Transverse colon (tissue), 4 donors: ENCODE results near the gene GNG13.

ENCODE experiments used
- POLR2A ChIP-seq: fragments of 450-650 bp; IDR thresholded peaks from one replicate; pipeline ENCODE4 v1.6.1; 2016; ENCODE audit warnings: antibody characterized with exemption, mild to moderate bottlenecking, moderate library complexity
- POLR2AphosphoS5 ChIP-seq, 3 donors: sonication (generic); formaldehyde crosslinking; IDR thresholded peaks; one replicate each; pipeline ENCODE4 v1.6.1; 2016; ENCODE audit warnings: antibody characterized with exemption in 3 of 3
- TF ChIP-seq, protein P1 (sequence below), 5 experiments: fragments of 200-600 bp in 3 of 5; fragments of 450-650 bp in 2 of 5; sonication (generic) in 3 of 5; IDR thresholded peaks; 1 replicate in 2 of 5; 2 replicates in 3 of 5; pipeline ENCODE4 v1.5.1; 2016 to 2017; ENCODE audit warnings: antibody characterized with exemption in 5 of 5, inconsistent platforms in 3 of 5, mild to moderate bottlenecking in 2 of 5, moderate library complexity in 1 of 5

DNA sequence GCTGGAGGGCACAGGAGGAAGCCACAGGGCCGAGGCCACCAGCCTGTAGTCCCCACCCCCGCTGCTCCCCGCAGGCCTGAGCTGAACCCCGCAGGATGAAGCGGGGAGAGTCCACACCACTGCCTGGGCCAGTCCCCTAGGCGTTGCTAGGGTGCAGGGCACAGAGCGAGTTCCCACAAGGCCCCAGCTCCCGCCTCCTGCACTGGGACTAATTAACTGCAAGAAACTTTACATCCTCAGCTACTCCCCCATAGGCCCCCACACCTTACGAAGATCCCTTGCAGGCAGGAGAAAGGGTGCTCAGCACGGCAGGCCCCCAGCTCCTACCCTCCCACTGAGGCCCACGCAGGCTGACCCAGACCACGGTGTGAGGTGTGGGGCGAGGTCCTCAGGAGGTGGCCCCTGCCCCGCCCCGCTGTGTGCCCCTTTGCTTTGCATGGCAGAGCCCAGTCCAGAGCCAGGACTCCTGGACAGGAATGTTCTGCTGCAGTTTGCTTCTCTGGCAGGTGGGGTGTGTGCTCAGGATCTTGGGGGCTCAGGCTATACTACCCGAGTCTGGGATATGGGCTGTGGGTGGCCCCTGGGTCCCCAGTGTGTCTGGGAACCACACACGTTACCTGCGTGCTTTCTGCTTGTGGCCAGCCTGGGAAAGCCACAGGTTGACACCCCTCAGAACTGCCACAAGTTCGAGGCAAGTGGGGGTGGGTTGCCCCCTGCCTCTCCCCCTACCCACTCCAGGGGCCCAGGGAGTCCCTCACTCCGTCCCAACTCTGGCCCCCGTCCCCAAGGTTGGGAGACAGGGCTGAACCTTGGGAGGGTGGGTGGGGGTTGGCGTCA is 1.2 kb downstream of the GNG13 start:
- TF ChIP-seq, protein P1, sequence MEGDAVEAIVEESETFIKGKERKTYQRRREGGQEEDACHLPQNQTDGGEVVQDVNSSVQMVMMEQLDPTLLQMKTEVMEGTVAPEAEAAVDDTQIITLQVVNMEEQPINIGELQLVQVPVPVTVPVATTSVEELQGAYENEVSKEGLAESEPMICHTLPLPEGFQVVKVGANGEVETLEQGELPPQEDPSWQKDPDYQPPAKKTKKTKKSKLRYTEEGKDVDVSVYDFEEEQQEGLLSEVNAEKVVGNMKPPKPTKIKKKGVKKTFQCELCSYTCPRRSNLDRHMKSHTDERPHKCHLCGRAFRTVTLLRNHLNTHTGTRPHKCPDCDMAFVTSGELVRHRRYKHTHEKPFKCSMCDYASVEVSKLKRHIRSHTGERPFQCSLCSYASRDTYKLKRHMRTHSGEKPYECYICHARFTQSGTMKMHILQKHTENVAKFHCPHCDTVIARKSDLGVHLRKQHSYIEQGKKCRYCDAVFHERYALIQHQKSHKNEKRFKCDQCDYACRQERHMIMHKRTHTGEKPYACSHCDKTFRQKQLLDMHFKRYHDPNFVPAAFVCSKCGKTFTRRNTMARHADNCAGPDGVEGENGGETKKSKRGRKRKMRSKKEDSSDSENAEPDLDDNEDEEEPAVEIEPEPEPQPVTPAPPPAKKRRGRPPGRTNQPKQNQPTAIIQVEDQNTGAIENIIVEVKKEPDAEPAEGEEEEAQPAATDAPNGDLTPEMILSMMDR (IDR thresholded peaks at IDR 0.05) = no peak
- TF ChIP-seq POLR2AphosphoS5 (IDR thresholded peaks at IDR 0.05) (no peak), POLR2A (no peak)
